Retinal pigment epithelial cell (primary cell): Measurements from ENCODE around the gene HTR6.

Source experiments
- DNase-seq: peaks from one replicate; pipeline ENCODE4 v3.0.0-alpha.2; 2010; ENCODE audit warnings: low read depth
- H3K4me3 ChIP-seq: 2 replicates; pipeline ENCODE4 v1.5.1; 2011; ENCODE audit warnings: mild to moderate bottlenecking, low read length, control low read depth, moderate library complexity
- TF ChIP-seq, protein P1 (sequence below): conservative IDR thresholded peaks from 2 replicates; pipeline ENCODE4 v1.5.1; 2011; ENCODE audit warnings: low read depth, low read length, control low read depth, inconsistent platforms

Gene HTR6

DNA sequence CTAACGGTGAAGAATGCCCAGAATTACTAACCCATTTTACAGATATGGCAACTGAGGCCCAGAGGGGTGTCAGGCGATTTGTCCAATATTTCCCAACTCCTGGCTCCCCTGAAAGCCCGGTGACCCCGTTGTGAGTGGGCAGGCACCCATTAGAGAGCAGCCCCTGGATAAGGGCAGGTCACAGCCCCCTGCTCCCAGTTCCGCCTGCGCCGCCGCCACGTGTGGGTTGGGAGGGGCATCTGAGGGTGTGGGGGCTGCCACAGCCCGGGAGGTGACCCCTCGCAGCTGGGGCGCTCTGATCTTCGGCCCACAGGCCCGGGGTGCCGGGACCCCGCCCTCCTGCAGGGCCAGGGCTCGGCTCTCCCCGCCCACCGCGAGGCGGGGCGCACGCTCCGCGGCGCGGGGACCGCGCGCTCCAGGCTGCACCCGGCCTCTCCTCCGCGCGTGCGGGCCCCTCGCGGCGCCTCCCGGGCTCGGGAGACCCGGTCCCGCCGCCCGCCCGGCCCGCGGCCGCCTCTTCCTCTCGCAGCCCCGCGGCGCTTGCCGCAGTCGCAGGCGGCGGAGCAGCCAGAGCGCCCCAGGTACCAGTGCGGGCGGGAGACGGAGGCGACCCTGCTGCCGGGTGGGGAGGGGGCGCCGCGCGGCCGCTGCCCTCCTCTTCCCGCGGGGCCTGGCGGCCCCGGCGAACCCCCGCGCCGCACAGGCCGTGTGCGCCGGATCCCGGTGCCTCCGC, at the start of gene HTR6:
Gene HTR6 (plus strand): TSS at position 423 of the 733 bp plus-strand sequence. CDS start 879 bp downstream, outside the sequence.
- no peak for DNase-seq
- H3K4me3 ChIP-seq: peak within 1 kb of the TSS; percentile 12
- TF ChIP-seq, protein P1, sequence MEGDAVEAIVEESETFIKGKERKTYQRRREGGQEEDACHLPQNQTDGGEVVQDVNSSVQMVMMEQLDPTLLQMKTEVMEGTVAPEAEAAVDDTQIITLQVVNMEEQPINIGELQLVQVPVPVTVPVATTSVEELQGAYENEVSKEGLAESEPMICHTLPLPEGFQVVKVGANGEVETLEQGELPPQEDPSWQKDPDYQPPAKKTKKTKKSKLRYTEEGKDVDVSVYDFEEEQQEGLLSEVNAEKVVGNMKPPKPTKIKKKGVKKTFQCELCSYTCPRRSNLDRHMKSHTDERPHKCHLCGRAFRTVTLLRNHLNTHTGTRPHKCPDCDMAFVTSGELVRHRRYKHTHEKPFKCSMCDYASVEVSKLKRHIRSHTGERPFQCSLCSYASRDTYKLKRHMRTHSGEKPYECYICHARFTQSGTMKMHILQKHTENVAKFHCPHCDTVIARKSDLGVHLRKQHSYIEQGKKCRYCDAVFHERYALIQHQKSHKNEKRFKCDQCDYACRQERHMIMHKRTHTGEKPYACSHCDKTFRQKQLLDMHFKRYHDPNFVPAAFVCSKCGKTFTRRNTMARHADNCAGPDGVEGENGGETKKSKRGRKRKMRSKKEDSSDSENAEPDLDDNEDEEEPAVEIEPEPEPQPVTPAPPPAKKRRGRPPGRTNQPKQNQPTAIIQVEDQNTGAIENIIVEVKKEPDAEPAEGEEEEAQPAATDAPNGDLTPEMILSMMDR: no peak

DNA sequence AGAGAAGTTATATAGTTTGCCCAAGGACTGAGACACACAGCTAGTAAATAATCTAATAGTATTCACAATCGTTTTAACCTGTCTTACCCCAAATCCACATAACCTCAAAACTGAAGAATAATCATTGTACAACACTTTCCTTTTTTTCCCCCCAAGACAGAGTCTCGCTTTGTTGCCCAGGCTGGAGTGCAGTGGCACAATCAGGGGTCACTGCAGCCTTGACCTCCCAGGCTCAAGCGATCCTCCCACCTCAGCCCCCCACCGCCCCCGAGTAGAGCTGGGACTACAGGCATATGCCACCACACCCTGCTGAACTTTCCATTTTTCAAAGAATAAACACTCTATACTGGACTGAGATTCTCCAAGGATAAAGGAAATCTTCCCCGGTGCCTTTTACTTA, 49.2 kb upstream of the HTR6 start:
- TF ChIP-seq, protein P1: no peak
- H3K4me3 ChIP-seq: no peak overlapping the region
- no peak for DNase-seq

DNA sequence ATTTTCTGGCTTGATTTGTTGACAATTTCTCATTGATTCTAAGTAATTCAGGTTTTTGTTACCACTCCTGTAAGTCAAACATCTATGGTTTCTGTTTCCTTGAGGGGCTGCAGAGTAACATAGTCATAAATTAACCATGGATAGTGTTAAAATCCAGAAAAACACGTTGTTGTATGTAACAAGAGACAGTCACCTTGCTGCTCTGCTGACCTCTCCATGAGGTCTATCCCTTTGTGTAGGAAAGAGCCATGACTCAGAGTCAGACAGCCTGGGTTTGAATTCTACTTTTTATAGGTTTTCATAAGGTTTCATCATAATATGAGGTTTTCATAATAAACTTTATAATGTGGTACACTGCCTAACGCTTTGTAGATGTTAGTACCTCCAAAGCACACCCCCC, 48.2 kb upstream of the HTR6 start:
- H3K4me3 ChIP-seq: no peak overlapping the region
- DNase-seq: no peak
- TF ChIP-seq, protein P1: no peak

DNA sequence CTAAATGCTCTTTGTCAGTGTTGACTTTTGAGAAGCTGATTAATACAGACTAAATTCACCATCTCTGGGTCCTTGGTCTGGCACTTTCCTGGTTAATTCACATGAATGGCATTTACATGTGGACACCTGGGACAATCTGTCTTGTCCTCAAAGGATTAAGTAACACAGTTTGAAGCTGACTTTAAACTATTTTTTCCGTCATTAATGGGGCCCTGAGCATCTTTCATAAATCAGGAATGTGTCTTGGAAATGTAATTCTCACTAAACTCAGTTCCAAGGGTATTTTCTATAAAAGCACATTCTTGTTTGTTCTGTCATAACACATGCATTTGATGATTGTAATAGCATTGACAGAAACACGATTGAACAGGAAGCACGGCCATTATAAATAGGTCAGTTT, 47.3 kb upstream of the HTR6 start:
- TF ChIP-seq, protein P1: no peak
- no peak for DNase-seq
- H3K4me3 ChIP-seq: no peak overlapping the region

DNA sequence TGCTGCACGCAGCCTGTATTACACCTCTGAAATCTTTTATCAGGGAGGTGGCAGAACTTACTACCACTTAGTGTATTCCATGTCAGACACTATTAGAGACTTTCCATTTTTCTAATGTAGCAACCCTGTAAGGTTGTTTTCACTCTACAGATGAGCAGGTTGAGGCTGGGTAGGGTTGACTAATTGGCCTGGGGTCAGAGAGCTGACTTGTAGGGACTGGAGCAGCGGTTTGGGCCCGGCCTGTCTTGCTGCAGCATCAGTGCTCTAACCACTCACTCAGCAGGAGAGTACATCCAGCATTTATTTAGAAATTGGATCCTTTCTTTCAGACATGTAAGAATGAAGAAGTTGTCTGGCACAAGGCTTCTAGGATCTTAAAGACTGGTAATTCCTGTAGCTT, 46.2 kb upstream of the HTR6 start:
- TF ChIP-seq, protein P1: no peak
- no peak overlapping the region for H3K4me3 ChIP-seq
- no peak for DNase-seq

DNA sequence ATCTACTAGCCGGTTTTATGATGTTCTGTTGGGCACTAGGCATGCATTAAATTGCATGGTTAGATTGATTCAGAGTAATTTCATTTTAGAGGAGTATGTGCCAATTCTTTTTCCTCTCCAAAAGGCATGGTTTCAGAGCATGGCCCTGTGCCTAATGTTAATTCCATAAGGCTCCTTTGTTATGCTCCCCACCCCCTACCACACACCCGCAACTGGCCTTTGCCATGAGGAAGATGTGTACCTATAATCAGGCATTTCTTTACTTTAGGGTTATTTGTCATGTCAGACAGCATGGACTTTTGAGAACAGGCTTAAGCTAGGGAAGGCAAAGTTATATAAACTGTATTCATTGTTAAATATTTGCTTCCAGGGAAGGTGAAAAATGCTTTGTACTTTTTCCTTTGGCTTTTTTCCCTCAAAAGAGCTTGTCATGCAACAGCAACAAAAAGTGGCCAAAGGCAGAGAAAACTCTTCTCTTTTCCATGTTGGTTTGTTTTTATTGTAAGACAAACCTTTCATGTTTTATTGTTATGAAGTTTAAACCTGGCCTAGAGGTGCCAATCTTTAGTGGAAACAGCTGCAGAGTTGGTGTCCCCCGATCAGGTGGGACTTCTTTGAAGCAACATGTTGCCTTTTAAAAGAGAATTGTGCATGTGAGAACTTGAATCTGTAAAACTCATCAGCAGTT, 44.8 kb upstream of the HTR6 start:
- no peak for DNase-seq
- no peak overlapping the region for H3K4me3 ChIP-seq
- TF ChIP-seq, protein P1: no peak

DNA sequence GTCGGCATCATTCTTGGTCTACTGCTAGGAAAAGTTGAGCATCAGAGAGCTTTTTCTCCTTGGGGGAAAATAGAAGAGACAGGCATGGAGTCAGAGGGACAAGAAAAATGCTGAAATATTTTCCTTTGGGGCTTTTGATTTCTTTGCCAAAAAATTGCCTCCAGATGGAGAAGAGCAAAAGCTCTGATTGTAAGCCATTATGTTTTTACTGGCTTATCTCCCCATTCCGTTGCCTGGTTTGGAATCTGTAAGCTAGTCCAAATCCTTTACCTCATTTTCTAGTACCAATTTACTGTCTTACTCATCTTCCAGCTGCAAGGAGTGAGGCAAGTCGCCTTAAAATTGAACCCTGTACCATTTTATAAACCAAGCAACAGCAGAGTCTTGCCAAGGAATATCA, 43.9 kb upstream of the HTR6 start:
- no peak overlapping the region for H3K4me3 ChIP-seq
- DNase-seq: no peak
- TF ChIP-seq, protein P1: no peak
